Panc1 (cell line): ENCODE data around the gene LAG3. TPM values are rescaled to one million over a fixed set of nuclear protein-coding genes. Genes with fewer than 3 reads are reported as not detected.

Source experiments
- ATAC-seq: fragments of 200-7000 bp; cut with Tn5 transposase; 2 replicates; pipeline ENCODE4 v1.9.1; 2020; ENCODE audit warnings: mild to moderate bottlenecking, moderate library complexity
- BruUV-seq: library from RNA; stranded (reverse); fragments of 400-500 nt; replicated peaks from 2 replicates; lab custom pipeline; 2021; lab: Mats Ljungman, UMichigan
- CTCF ChIA-PET: fragments of 300-600 bp; sonication (Branson Sonifier 250); formaldehyde crosslinking; loops from one replicate; lab custom pipeline; 2022; ENCODE audit warnings: antibody characterized with exemption; lab: Charles Lee
- POLR2A ChIA-PET: fragments of 300-600 bp; sonication (Branson Sonifier 250); formaldehyde crosslinking; loops from one replicate; lab custom pipeline; 2022; ENCODE audit warnings: antibody characterized with exemption; lab: Charles Lee
- DNase-seq: peaks from one replicate; pipeline ENCODE4 v3.0.0-alpha.2; 2010; ENCODE audit warnings: low read depth, low spot score
- H3K27ac ChIP-seq: 2 replicates; pipeline ENCODE4 v1.5.1; 2011; ENCODE audit warnings: mild to moderate bottlenecking, low read length, inconsistent platforms
- H3K27me3 ChIP-seq: fragments of 200-500 bp; sonication (Bioruptor generic); 2 replicates; pipeline ENCODE4 v1.6.0; 2014; ENCODE audit warnings: low read length, inconsistent platforms; ENCODE audit not compliant: control insufficient read depth, insufficient read depth
- H3K36me3 ChIP-seq: fragments of 200-500 bp; sonication (Bioruptor generic); 2 replicates; pipeline ENCODE4 v1.5.1; 2014; ENCODE audit warnings: inconsistent platforms, mild to moderate bottlenecking, low read length, moderate library complexity; ENCODE audit not compliant: control insufficient read depth, insufficient read depth
- H3K4me1 ChIP-seq: 2 replicates; pipeline ENCODE4 v1.5.1; 2011; ENCODE audit warnings: inconsistent platforms, mild to moderate bottlenecking, low read length, moderate library complexity; ENCODE audit not compliant: control insufficient read depth, insufficient read depth
- H3K4me3 ChIP-seq, 2 experiments: 2 replicates each; pipeline ENCODE4 v1.5.1; 2011 to 2012; ENCODE audit warnings: low read depth in 2 of 2, low read length in 2 of 2, mild to moderate bottlenecking in 2 of 2, inconsistent platforms in 1 of 2, moderate library complexity in 1 of 2
- H3K9me3 ChIP-seq: fragments of 200-500 bp; sonication (Bioruptor generic); 2 replicates; pipeline ENCODE4 v1.5.1; 2014; ENCODE audit warnings: low read depth, mild to moderate bottlenecking, inconsistent platforms, low read length, moderate library complexity; ENCODE audit not compliant: control insufficient read depth, insufficient read depth
- POLR2AphosphoS5 ChIP-seq: IDR thresholded peaks from 2 replicates; pipeline ENCODE4 v1.6.1; 2012; ENCODE audit warnings: mild to moderate bottlenecking, low read depth, low read length, moderate library complexity
- REST ChIP-seq, 2 experiments: IDR thresholded peaks; 2 replicates each; pipeline ENCODE4 v1.6.1; 2011 to 2012; ENCODE audit warnings: low read depth in 2 of 2, control low read depth in 1 of 2, low read length in 1 of 2, mild to moderate bottlenecking in 1 of 2, moderate library complexity in 1 of 2; ENCODE audit not compliant: insufficient read depth in 1 of 2
- SIN3A ChIP-seq: IDR thresholded peaks from 2 replicates; pipeline ENCODE4 v1.6.1; 2012; ENCODE audit warnings: low read depth, mild to moderate bottlenecking, low read length, moderate library complexity, borderline replicate concordance; ENCODE audit not compliant: insufficient read depth
- TCF7L2 ChIP-seq: IDR thresholded peaks from 2 replicates; pipeline ENCODE4 v1.6.1; 2011; ENCODE audit warnings: mild to moderate bottlenecking, low read depth, low read length, inconsistent platforms
- in situ Hi-C: cut with HindIII; loops from 2 replicates; pipeline ENCODE4 v1.10.0; 2016; ENCODE audit warnings: low sequenced_read_pairs, low pct_unique_long_range_greater_than_20kb
- intact Hi-C: fragments of 100-400 bp; cut with micrococcal nuclease; formaldehyde crosslinking; loops from one replicate; pipeline ENCODE4 v1.10.0; 2022; ENCODE audit not compliant: unreplicated experiment
- total RNA-seq: library from RNA; stranded (reverse); gene quantifications from one replicate; pipeline ENCODE4 v1.2.1, GENCODE V29; 2021; ENCODE audit not compliant: unreplicated experiment
- TF ChIP-seq, protein P1 (sequence below): fragments of 450-650 bp; IDR thresholded peaks from 2 replicates; pipeline ENCODE4 v1.5.1; 2017; ENCODE audit warnings: mild to moderate bottlenecking

The LAG3 gene
- total RNA-seq, 1 experiment from 2014 or later: 2.7 TPM

DNA sequence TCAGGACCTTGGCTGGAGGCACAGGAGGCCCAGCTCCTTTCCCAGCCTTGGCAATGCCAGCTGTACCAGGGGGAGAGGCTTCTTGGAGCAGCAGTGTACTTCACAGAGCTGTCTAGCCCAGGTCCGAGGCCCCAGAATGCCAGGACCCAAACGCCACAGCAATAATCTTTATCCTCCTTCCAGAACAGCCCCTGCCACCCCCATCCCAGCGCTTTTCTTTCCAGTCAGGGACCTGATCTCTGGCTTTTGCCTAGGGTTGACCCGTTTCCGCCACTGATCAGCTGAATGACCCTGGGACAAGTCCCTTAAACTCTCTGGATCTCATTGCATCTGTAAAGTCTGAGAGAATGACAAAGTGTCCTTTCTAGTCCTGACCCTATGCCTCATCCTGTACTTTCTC, 5.1 kb downstream of the LAG3 start:
- in situ Hi-C loops: no loop called here
- intact Hi-C loops: no loop called here
- POLR2A ChIA-PET: no interaction called here
- no TSS peak for BruUV-seq
- TF ChIP-seq SIN3A (no peak), TCF7L2 (no peak), POLR2AphosphoS5 (no peak), REST (IDR thresholded peaks at IDR 0.05; ENCODE audit: insufficient read depth in 1 of 2, low read depth in 2 of 2, low read length in 1 of 2) (no peak)
- TF ChIP-seq, protein P1, sequence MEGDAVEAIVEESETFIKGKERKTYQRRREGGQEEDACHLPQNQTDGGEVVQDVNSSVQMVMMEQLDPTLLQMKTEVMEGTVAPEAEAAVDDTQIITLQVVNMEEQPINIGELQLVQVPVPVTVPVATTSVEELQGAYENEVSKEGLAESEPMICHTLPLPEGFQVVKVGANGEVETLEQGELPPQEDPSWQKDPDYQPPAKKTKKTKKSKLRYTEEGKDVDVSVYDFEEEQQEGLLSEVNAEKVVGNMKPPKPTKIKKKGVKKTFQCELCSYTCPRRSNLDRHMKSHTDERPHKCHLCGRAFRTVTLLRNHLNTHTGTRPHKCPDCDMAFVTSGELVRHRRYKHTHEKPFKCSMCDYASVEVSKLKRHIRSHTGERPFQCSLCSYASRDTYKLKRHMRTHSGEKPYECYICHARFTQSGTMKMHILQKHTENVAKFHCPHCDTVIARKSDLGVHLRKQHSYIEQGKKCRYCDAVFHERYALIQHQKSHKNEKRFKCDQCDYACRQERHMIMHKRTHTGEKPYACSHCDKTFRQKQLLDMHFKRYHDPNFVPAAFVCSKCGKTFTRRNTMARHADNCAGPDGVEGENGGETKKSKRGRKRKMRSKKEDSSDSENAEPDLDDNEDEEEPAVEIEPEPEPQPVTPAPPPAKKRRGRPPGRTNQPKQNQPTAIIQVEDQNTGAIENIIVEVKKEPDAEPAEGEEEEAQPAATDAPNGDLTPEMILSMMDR: no peak
- Histone ChIP-seq H3K9me3 (no peaks in the 10 kb centered on the region), H3K4me3 (no peak overlapping the region), H3K36me3 (no peaks in the 10 kb centered on the region), H3K27me3 (no peaks in the 10 kb centered on the region), H3K4me1 (peaks cover 4% of the 10 kb centered on the region; the same call in 1 of the 2 replicates), H3K27ac (no peak overlapping the region)
- CTCF ChIA-PET: no interaction called here
- ATAC-seq: no peak
- no peak for DNase-seq

GRCh38 chr12:6778217-6778573, 5.9 kb downstream of the LAG3 start:
- no TSS peak for BruUV-seq
- peaks cover 4% of the 10 kb centered on the region; the same call in 1 of the 2 replicates for H3K4me1 ChIP-seq
- POLR2A ChIA-PET: interaction anchor here (0.6 to 0.7 kb wide), 3 partner anchors 26 to 156 kb away, joined by 3 to 5 read pairs (median 3); partner anchors contain the start of gene MLF2
- no peak overlapping the region for H3K4me3 ChIP-seq
- H3K27me3 ChIP-seq: no peaks in the 10 kb centered on the region
- TF ChIP-seq POLR2AphosphoS5 (no peak), TCF7L2 (no peak), REST (IDR thresholded peaks at IDR 0.05; ENCODE audit: insufficient read depth in 1 of 2, low read depth in 2 of 2, low read length in 1 of 2) (no peak)
- no peaks in the 10 kb centered on the region for H3K9me3 ChIP-seq
- CTCF ChIA-PET: no interaction called here
- no peak for ATAC-seq
- no peak for DNase-seq
- intact Hi-C loops (no loop called here), in situ Hi-C loops (no loop called here)
- H3K36me3 ChIP-seq: no peaks in the 10 kb centered on the region
- no peak overlapping the region for H3K27ac ChIP-seq
